ENCODE results near the gene GAL. TPM values are rescaled to one million over a fixed set of nuclear protein-coding genes. Genes with fewer than 3 reads are reported as not detected.

The GAL gene
- total RNA-seq, 1 donor = not detected

DNA sequence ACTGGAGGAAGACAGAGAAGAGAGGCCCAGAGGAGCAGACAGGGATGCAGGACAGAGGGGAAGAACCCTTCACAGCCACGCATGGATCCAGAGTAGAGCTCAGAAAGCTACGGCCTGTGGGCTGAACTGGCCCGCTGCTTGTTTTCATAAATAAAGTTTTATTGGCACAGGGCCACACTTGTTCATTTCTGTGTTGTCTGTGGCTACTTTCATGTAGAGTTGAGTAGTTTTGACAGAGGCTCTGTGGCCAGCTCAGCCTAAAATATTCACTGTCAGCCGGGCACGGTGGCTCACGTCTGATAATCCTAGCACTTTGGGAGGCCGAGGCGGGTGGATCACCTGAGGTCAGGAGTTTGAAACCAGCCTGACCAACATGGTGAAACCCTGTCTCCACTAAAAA is 26.2 kb upstream of the GAL start:
- no peak for DNase-seq (ENCODE audit: low read depth in 2 of 3, low spot score in 2 of 3)

DNA sequence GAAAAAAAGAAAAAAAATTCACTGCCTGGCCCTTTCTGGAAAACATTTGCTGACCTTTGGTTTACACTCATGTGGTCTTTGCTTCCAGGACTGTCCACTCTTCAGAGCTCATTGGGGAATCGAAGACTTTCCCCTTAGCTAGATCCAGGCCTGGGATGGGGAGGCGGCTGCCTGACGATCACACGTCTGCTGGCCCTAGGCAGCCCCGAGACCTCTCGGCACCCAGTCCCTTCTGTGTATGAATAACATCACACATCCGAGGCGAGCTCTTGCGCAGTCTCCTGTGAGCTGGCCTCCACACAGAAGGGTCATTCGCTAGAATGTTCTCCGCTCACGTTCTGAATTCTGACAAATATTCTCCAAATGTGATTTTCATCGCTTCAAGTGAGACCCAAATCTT is 25.7 kb upstream of the GAL start:
- no peak for DNase-seq (ENCODE audit: low read depth in 2 of 3, low spot score in 2 of 3)

GRCh38 chr11:68659158-68659921 is 25.0 kb upstream of the GAL start:
- DNase-seq (ENCODE audit: low read depth in 2 of 3, low spot score in 2 of 3) = peak in 2 of 3 donors; percentile 9 to 20

DNA sequence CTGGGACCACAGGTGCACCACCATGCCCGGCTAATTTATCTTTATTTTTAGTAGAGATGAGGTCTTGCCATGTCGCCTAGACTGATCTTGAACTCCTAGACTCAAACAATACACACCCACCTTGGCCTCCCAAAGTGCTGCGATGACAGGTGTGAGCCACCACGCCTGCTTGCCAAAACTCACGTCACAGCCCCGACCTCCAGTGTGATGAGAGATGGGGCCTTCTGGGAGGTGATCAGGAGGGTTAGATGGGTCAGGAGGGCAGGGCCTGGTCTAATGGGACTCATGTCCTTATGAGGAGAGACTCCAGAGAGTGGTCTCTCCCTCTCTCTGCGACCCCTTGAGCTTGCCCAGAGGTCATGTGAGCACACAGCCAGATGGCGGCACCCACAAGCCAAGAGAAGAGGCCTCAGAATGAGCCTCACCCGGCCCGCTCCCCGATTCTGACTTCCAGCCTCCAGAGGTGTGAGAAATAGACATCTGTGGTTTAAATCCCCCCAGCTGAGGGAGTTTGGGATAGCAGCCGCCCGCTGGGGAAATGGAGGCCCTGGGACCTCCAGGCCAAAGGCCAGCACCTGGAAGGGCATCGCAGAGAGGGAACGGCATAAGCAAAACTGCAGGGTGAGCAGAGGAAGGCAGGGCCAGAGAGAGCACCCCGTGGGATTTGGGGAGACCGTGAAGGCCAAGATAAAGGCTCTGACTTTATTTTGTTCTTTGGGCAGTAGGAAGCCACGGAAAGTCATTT is 24.1 kb upstream of the GAL start:
- DNase-seq (ENCODE audit: low read depth in 2 of 3, low spot score in 2 of 3) = no peak

GRCh38 chr11:68661014-68661413 is 23.3 kb upstream of the GAL start:
- DNase-seq (ENCODE audit: low read depth in 2 of 3, low spot score in 2 of 3) = no peak

GRCh38 chr11:68661697-68662603 is 22.4 kb upstream of the GAL start:
- no peak for DNase-seq (ENCODE audit: low read depth in 2 of 3, low spot score in 2 of 3)

DNA sequence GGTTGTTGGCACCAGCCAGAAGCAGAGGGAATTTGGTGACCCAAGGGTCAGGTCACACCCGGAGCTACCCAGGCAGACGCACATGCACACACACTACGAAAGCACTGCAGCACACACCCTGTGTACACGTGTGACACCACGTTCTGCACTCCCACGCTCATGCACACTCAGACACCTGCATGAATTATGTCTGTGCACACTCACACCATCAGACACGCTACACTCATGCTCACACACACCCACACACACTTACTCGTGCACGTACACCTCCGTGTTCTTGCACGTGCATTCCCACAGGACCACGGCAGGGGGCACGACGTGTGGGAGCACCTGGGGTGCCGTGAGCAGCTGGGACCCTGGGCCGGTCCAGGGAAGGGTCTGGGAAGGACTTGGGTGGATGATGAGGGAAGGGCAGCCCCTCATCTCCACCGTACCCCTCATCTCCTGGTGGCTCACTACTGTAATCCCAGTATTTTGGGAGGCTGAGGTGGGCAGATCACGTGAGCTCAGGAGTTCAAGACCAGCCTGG is 20.8 kb upstream of the GAL start:
- no peak for DNase-seq (ENCODE audit: low read depth in 2 of 3, low spot score in 2 of 3)

DNA sequence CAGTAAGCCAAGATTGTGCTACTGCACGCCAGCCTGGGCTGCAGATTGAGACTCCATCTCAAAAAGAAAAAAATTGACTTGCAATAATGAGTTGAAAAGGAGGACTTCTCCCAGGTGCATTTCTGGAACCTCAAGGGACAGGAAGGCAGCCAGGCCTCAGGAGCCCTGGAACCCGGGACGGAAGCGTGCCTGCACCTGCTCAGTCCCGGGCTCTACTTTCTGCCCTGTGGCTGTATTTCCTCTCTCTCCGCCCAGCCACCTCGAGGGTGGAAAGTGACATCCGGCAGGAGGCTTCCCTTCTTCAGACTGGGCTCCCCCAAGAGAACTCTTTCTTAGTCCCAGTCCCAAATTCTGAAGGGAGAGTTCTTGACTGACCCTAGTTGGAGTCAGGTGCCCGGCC is 20.2 kb upstream of the GAL start:
- no peak for DNase-seq (ENCODE audit: low read depth in 2 of 3, low spot score in 2 of 3)

DNA sequence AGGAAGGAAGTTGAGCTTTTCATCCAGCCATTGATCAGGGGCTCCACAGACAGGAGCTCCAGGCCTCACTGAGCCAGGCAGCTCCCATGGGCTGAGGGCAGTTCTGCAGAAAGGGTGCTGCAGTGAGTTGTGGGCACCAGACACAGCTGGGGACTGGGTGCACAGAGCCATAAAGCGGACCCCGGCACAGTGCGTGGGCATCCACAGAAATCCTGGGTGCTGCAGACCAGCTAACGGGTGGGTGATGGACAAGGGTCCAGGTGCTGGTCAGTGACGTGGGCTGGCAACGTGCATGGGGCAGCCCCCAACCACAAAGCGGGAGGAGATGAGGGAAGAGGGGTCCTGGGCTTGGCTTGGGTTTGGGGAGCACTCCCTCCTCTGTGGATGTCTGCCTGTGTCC is 19.4 kb upstream of the GAL start:
- no peak for DNase-seq (ENCODE audit: low read depth in 2 of 3, low spot score in 2 of 3)

GRCh38 chr11:68665436-68665835 is 18.9 kb upstream of the GAL start:
- no peak for DNase-seq (ENCODE audit: low read depth in 2 of 3, low spot score in 2 of 3)

GRCh38 chr11:68666849-68667248 is 17.5 kb upstream of the GAL start:
- no peak for DNase-seq (ENCODE audit: low read depth in 2 of 3, low spot score in 2 of 3)

GRCh38 chr11:68667511-68668500 is 16.5 kb upstream of the GAL start:
- no peak for DNase-seq (ENCODE audit: low read depth in 2 of 3, low spot score in 2 of 3)

- no peak for DNase-seq (ENCODE audit: low read depth in 2 of 3, low spot score in 2 of 3)
Measured at GRCh38 chr11:68669301-68670090, 14.8 kb upstream of the GAL start.

DNA sequence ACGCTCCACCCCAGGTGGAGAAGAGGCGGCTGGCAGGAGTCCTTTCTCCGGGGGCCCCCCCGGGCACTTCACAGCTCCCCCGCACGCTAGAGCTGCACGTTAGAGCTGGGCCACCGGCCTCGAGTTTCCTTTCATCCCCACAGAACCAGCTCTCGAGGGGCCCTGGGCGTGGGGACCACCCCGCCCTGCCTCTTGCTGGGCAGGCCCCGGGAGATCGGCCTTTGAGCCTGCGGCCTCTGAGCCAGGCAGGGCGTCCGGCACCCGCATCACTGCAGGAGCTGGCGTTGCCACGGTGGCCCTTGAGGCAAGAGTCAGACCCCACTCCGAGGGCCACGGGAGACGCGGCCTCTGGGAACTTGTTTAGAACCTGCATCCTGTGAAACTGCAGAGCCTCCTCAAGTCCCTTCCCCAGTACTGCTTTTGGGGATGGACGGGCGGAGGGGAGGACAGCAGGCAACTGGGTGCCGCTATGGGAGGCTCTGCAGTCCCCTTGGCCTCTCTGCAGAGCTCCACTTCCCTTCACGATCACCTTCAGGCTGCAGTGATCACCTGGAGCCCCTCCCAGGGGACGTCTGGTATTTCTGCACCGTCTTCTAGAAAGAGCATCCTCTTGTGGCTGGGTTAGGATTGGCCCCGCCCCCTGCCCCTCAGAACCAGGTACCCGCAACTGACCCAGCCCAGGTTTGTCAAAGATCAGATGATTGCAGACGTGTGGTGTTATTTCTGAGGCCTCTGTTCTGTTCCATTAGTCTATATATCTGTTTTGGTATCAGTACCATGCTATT is 13.9 kb upstream of the GAL start:
- no peak for DNase-seq (ENCODE audit: low read depth in 2 of 3, low spot score in 2 of 3)

- DNase-seq (ENCODE audit: low read depth in 2 of 3, low spot score in 2 of 3) = no peak
Measured at GRCh38 chr11:68673306-68673945, 10.9 kb upstream of the GAL start.

DNA sequence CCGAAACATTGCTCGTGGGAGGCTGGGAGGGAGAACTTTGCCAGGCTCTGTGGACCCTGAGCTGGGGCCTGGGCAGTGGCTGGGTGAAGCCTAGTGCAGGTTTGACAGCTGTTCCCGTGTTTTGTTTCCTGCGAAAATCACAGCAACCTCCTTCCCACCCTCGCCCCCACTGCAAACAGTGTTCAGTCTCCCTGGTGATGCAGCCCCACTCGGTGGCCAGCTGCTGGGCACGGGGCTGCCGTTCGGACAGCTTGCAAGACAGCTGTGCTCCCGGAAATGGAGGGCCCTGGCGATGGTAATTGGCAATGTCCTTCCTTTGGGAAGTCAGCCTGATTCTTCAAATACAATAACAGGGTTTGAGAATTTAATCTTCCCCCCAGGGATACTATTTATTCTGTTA is 10.4 kb upstream of the GAL start:
- DNase-seq (ENCODE audit: low read depth in 2 of 3, low spot score in 2 of 3) = no peak

- DNase-seq (ENCODE audit: low read depth in 2 of 3, low spot score in 2 of 3) = no peak
Measured at GRCh38 chr11:68674461-68674860, 9.9 kb upstream of the GAL start.

- peak in 1 of 3 donors; percentile 22 for DNase-seq (ENCODE audit: low read depth in 2 of 3, low spot score in 2 of 3)
Measured at GRCh38 chr11:68677432-68677831, 6.9 kb upstream of the GAL start.
